Liver (tissue), 3 donors: ENCODE measurements around the gene SAYSD1.

Source experiments
- ATF3 ChIP-seq: IDR thresholded peaks from 2 replicates; pipeline ENCODE4 v1.6.1; 2016; ENCODE audit warnings: antibody characterized with exemption
- CTCF ChIP-seq: fragments of 150-350 bp; IDR thresholded peaks from 2 replicates; pipeline ENCODE4 v1.5.1; 2017; ENCODE audit warnings: improper control_type of control experiment, low read depth, low read length; ENCODE audit not compliant: missing input control
- EGR1 ChIP-seq, 2 donors: IDR thresholded peaks; 2 replicates each; pipeline ENCODE4 v1.6.1; 2016 to 2018; ENCODE audit warnings: antibody characterized with exemption in 2 of 2, low read depth in 2 of 2
- FOXA1 ChIP-seq: IDR thresholded peaks from 2 replicates; pipeline ENCODE4 v1.6.1; 2016; ENCODE audit warnings: antibody characterized with exemption
- GABPA ChIP-seq, 2 donors: IDR thresholded peaks in 1 of 2; conservative IDR thresholded peaks in 1 of 2; 2 replicates each; pipeline ENCODE4 v1.6.1; 2016; ENCODE audit warnings: antibody characterized with exemption in 2 of 2, mild to moderate bottlenecking in 1 of 2, moderate library complexity in 1 of 2
- HNF4A ChIP-seq, 2 donors: conservative IDR thresholded peaks; 2 replicates each; pipeline ENCODE4 v1.6.1; 2016; ENCODE audit warnings: antibody characterized with exemption in 2 of 2, mild to moderate bottlenecking in 2 of 2
- JUND ChIP-seq, 2 donors: IDR thresholded peaks; 2 replicates each; pipeline ENCODE4 v1.6.1; 2016; ENCODE audit warnings: antibody characterized with exemption in 2 of 2
- MAX ChIP-seq: IDR thresholded peaks from 2 replicates; pipeline ENCODE4 v1.6.1; 2016; ENCODE audit warnings: antibody characterized with exemption
- RAD21 ChIP-seq, 2 donors: IDR thresholded peaks; 2 replicates each; pipeline ENCODE4 v1.6.1; 2016; ENCODE audit warnings: antibody characterized with exemption in 2 of 2, mild to moderate bottlenecking in 2 of 2
- REST ChIP-seq: IDR thresholded peaks from 2 replicates; pipeline ENCODE4 v1.6.1; 2016; ENCODE audit warnings: antibody characterized with exemption, mild to moderate bottlenecking
- SP1 ChIP-seq: IDR thresholded peaks from 2 replicates; pipeline ENCODE4 v1.6.1; 2018; ENCODE audit warnings: antibody characterized with exemption, mild to moderate bottlenecking
- TAF1 ChIP-seq: conservative IDR thresholded peaks from 2 replicates; pipeline ENCODE4 v1.6.1; 2016; ENCODE audit warnings: antibody characterized with exemption, mild to moderate bottlenecking
- YY1 ChIP-seq: IDR thresholded peaks from 2 replicates; pipeline ENCODE4 v1.6.1; 2016; ENCODE audit warnings: antibody characterized with exemption, mild to moderate bottlenecking
- ZBTB33 ChIP-seq: IDR thresholded peaks from 2 replicates; pipeline ENCODE4 v1.6.1; 2016; ENCODE audit warnings: antibody characterized with exemption
- donor health status: healthy.
- donor health status: healthy.

GRCh38 chr6:39113788-39114187 is 1.2 kb downstream of the SAYSD1 start:
- TF ChIP-seq REST (no peak), CTCF (no peak), ATF3 (no peak), SP1 (no peak), TAF1 (no peak), FOXA1 (no peak), EGR1 (IDR thresholded peaks at IDR 0.05; ENCODE audit: low read depth in 2 of 2) (no peak), JUND (IDR thresholded peaks at IDR 0.05) (no peak), MAX (no peak), GABPA (IDR thresholded peaks at IDR 0.05 in 1 of 2, conservative IDR thresholded peaks at IDR 0.05 in 1 of 2) (no peak), RAD21 (IDR thresholded peaks at IDR 0.05) (no peak), YY1 (no peak), ZBTB33 (no peak), HNF4A (conservative IDR thresholded peaks at IDR 0.05) (no peak)
